Fibroblast of skin of scalp (primary cell): ENCODE data around the gene SLC7A6.

ENCODE experiments used
- DNase-seq: peaks from one replicate; pipeline ENCODE4 v3.0.0-alpha.2; 2013

SLC7A6 gene

GRCh38 chr16:68348639-68349445 lies 84.5 kb downstream of the SLC7A6 start:
- DNase-seq: no peak

GRCh38 chr16:68349838-68350410 lies 85.6 kb downstream of the SLC7A6 start:
- DNase-seq: no peak

GRCh38 chr16:68350813-68351350 lies 86.6 kb downstream of the SLC7A6 start:
- DNase-seq: no peak
